GM23248 (cell line): ENCODE results near the gene PEX19. TPM values are rescaled to one million over a fixed set of nuclear protein-coding genes. Genes with fewer than 3 reads are reported as not detected.

ENCODE experiments used
- DNase-seq: peaks from one replicate; pipeline ENCODE4 v3.0.0-alpha.2; 2015
- H2AFZ ChIP-seq: fragments of 200-600 bp; sonication (generic); 2 replicates; pipeline ENCODE4 v1.6.1; 2016; ENCODE audit warnings: antibody characterized with exemption
- H3F3A ChIP-seq: fragments of 200-600 bp; sonication (generic); 2 replicates; pipeline ENCODE4 v1.6.1; 2016; ENCODE audit warnings: mild to moderate bottlenecking, antibody characterized with exemption, mixed run types; ENCODE audit not compliant: insufficient read depth
- H3K27ac ChIP-seq: fragments of 200-600 bp; sonication (generic); 2 replicates; pipeline ENCODE4 v1.5.1; 2016; ENCODE audit warnings: mild to moderate bottlenecking
- H3K27me3 ChIP-seq: fragments of 200-600 bp; sonication (generic); replicated peaks from 2 replicates; pipeline ENCODE4 v1.6.1; 2016; ENCODE audit warnings: mild to moderate bottlenecking; ENCODE audit not compliant: insufficient read depth
- H3K36me3 ChIP-seq: fragments of 200-600 bp; sonication (generic); 2 replicates; pipeline ENCODE4 v1.6.1; 2016; ENCODE audit warnings: low read depth, mild to moderate bottlenecking
- H3K4me1 ChIP-seq: fragments of 200-600 bp; sonication (generic); 2 replicates; pipeline ENCODE4 v1.6.1; 2016; ENCODE audit warnings: mild to moderate bottlenecking; ENCODE audit not compliant: insufficient read depth
- H3K4me2 ChIP-seq: fragments of 200-600 bp; sonication (generic); one replicate; pipeline ENCODE4 v1.6.1; 2016; ENCODE audit warnings: mild to moderate bottlenecking; ENCODE audit not compliant: unreplicated experiment
- H3K4me3 ChIP-seq: fragments of 200-600 bp; sonication (generic); 2 replicates; pipeline ENCODE4 v1.5.1; 2016; ENCODE audit warnings: mild to moderate bottlenecking
- H3K79me2 ChIP-seq: fragments of 200-600 bp; sonication (generic); 2 replicates; pipeline ENCODE4 v1.6.1; 2016; ENCODE audit warnings: mild to moderate bottlenecking; ENCODE audit not compliant: insufficient read depth
- H3K9ac ChIP-seq: fragments of 200-600 bp; sonication (generic); 2 replicates; pipeline ENCODE4 v1.6.1; 2016; ENCODE audit warnings: mild to moderate bottlenecking
- H3K9me2 ChIP-seq: fragments of 200-600 bp; sonication (generic); 2 replicates; pipeline ENCODE4 v1.6.1; 2016; ENCODE audit warnings: mixed run types, mild to moderate bottlenecking, moderate library complexity; ENCODE audit not compliant: insufficient read depth
- H3K9me3 ChIP-seq: fragments of 200-600 bp; sonication (generic); one replicate; pipeline ENCODE4 v1.6.1; 2017; ENCODE audit warnings: low read depth
- H4K20me1 ChIP-seq: fragments of 200-600 bp; sonication (generic); 2 replicates; pipeline ENCODE4 v1.6.0; 2016; ENCODE audit not compliant: insufficient read depth
- EZH2 ChIP-seq: fragments of 200-600 bp; sonication (generic); IDR thresholded peaks from 2 replicates; pipeline ENCODE4 v1.6.1; 2018; ENCODE audit warnings: antibody characterized with exemption, mild to moderate bottlenecking; ENCODE audit not compliant: insufficient read depth, poor library complexity, severe bottlenecking
- EZH2phosphoT487 ChIP-seq: fragments of 200-600 bp; sonication (generic); IDR thresholded peaks from 2 replicates; pipeline ENCODE4 v1.6.1; 2018; ENCODE audit warnings: antibody characterized with exemption, moderate library complexity, mild to moderate bottlenecking, low read depth; ENCODE audit not compliant: insufficient read depth
- WGBS, 2 experiments: methylation state at CpG; one replicate each; pipeline ENCODE4 v1.1.6; 2015 to 2017; ENCODE audit warnings: low lambda C conversion rate in 2 of 2, low coverage in 1 of 2; ENCODE audit errors: missing lambda C conversion rate in 2 of 2; 5-methylcytosine and 5-hydroxymethylcytosine counted together
- in situ Hi-C: fragments of 300-500 bp; cut with MboI; formaldehyde crosslinking; loops from 2 replicates; pipeline ENCODE4 v1.15.0; 2020
- polyA plus RNA-seq: library from polyadenylated mRNA; unstranded; fragments of >200 nt; fragmentation: Nextera tagmentation; extraction: Ambion mirVana; gene quantifications from 2 replicates; pipeline ENCODE4 v1.2.1, GENCODE V29; 2016
- total RNA-seq: library from RNA; depleted of rRNA; stranded (reverse); fragments of >200 nt; shearing (Covaris generic); gene quantifications from 2 replicates; pipeline ENCODE4 v1.2.3, GENCODE V29; 2014

PEX19 gene
- total and polyA plus RNA-seq, 2 experiments from 2014 or later: 38.9 to 52.4 TPM

- DNase-seq: no peak
- no peak overlapping the region for H2AFZ ChIP-seq
- no peaks in the 10 kb centered on the region for H3K27me3 ChIP-seq
- no peaks in the 10 kb centered on the region for H4K20me1 ChIP-seq
- 95 to 98% methylated on average over 2 of the region's 2 CpGs for WGBS, 2 experiments
- TF ChIP-seq EZH2: no peak
- no peak for TF ChIP-seq EZH2phosphoT487
- H3K4me3 ChIP-seq: no peak overlapping the region
- H3K4me1 ChIP-seq: no peaks in the 10 kb centered on the region
- H3K9me2 ChIP-seq: no peaks in the 10 kb centered on the region
- no peaks in the 10 kb centered on the region for H3K9me3 ChIP-seq
- H3K4me2 ChIP-seq: no peak overlapping the region
- no peak overlapping the region for H3K9ac ChIP-seq
- in situ Hi-C loops: no loop called here
- peaks cover 10% of the 10 kb centered on the region for H3K79me2 ChIP-seq
- no peak overlapping the region for H3K27ac ChIP-seq
- H3K36me3 ChIP-seq: peaks cover 40% of the 10 kb centered on the region
- no peaks in the 10 kb centered on the region for H3F3A ChIP-seq
These were observed 7.6 kb downstream of the PEX19 start for GRCh38 chr1:160277330-160277729.

DNA sequence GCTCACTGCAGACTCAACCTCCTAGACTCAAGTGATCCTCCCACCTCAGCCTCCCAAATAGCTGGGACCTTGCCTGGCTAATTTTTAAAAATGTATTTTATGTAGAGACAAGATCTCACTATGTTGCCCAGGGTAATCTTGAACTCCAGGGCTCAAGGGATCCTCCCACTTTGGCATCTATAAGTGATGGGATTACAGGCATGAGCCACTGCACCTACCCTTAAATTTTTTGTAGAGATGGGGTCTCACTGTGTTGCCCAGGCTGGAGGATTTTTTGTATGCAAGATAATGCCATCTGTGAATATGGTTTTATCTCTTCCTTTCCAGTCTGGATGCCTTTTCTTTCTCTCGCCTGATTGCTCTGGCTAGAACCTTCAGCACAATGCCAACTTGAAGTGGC lies 13.9 kb downstream of the PEX19 start:
- Histone ChIP-seq H3F3A (no peaks in the 10 kb centered on the region), H3K27me3 (no peaks in the 10 kb centered on the region), H4K20me1 (no peaks in the 10 kb centered on the region), H3K79me2 (no peaks in the 10 kb centered on the region), H2AFZ (no peak overlapping the region), H3K9ac (no peak overlapping the region), H3K4me3 (no peak overlapping the region), H3K9me3 (no peaks in the 10 kb centered on the region), H3K4me2 (no peak overlapping the region), H3K36me3 (no peaks in the 10 kb centered on the region), H3K27ac (no peak overlapping the region), H3K9me2 (no peaks in the 10 kb centered on the region), H3K4me1 (no peaks in the 10 kb centered on the region)
- DNase-seq: no peak
- in situ Hi-C loops: no loop called here
- 44 to 46% methylated on average over 1 of the region's 1 CpG for WGBS, 2 experiments
- no peak for TF ChIP-seq EZH2
- no peak for TF ChIP-seq EZH2phosphoT487

DNA sequence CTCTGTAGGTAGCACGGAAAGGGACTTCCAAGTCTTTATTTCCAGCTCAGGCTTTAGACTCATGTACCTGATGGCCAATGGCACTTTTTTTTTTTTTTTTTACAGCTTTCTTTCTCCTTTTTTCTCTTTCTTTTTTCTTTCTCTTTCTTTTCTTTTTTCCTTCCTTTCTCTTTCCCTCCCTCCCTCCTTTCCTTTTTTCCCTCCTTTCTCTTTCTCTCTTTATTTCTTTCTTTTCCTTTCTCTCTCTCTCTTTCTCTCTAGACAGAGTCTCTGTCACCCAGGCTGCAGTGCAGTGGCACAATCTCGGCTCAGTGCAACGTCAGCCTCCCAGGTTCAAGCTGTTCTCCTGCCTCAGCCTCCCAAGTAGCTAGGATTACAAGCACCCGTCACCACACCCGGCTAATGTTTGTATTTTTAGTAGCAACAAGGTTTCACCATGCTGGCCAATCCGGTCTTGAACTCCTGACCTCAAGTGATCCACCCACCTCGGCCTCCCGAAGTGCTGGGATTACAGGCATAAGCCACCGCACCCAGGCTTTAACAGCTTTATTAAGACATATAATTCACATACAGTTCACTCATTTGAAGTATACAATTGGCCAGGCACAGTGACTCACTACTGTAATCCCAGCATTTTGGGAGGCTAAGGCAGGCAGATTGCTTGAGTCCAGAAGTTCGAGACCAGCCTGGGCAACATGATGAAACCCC lies 17.5 kb downstream of the PEX19 start:
- H2AFZ ChIP-seq: no peak overlapping the region

DNA sequence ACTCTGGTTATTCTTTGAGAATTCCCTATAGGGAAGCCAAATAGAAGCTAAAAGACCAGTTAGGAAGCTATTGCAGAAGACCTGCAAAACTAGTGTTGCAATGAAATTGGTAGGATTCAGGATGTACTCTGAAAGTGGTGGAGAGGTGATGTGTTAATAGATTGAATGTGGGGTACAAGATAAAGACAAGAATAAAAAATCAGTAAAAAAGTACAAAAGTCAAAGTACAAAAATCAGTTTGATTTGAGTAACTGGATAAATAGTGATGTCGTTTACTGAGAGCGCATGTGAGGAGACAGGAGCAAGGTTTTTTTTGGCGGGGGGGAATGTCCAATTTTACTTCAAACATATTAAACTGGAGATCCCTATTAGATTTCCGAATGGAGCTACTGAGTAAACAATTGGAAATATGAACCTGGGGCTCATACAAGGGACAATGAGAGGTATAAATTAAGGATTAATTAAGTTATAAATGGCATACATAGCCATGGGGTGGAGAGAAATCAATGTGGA lies 20.1 kb downstream of the PEX19 start:
- H3K27me3 ChIP-seq: no peaks in the 10 kb centered on the region
- 84 to 85% methylated on average over 4 of the region's 4 CpGs for WGBS, 2 experiments

More for the DNA sequence above, 17.5 kb downstream of the PEX19 start:
- Histone ChIP-seq H3K9ac (no peak overlapping the region), H4K20me1 (no peaks in the 10 kb centered on the region), H3F3A (no peaks in the 10 kb centered on the region), H3K4me3 (no peak overlapping the region), H3K79me2 (peaks cover 4% of the 10 kb centered on the region; the same call in 1 of the 2 replicates), H3K27me3 (no peaks in the 10 kb centered on the region), H3K27ac (no peak overlapping the region), H3K36me3 (no peaks in the 10 kb centered on the region), H3K4me2 (no peak overlapping the region), H3K9me2 (no peaks in the 10 kb centered on the region), H3K9me3 (no peaks in the 10 kb centered on the region), H3K4me1 (peaks cover 6% of the 10 kb centered on the region)
- DNase-seq: no peak
- no peak for TF ChIP-seq EZH2phosphoT487
- 62% methylated on average over 9 to 10 of the region's 10 CpGs for WGBS, 2 experiments
- in situ Hi-C loops: no loop called here

More for the DNA sequence above, 20.1 kb downstream of the PEX19 start:
- Histone ChIP-seq H3K4me1 (peaks cover 21% of the 10 kb centered on the region), H4K20me1 (peaks cover 2% of the 10 kb centered on the region; the same call in 1 of the 2 replicates), H3K4me2 (no peak overlapping the region), H3K4me3 (no peak overlapping the region), H3K27ac (no peak overlapping the region), H3F3A (peaks cover 16% of the 10 kb centered on the region), H3K9me2 (no peaks in the 10 kb centered on the region), H3K9me3 (no peaks in the 10 kb centered on the region), H3K9ac (no peak overlapping the region), H3K36me3 (no peaks in the 10 kb centered on the region), H3K79me2 (peaks cover 27% of the 10 kb centered on the region), H2AFZ (no peak overlapping the region)
- no peak for DNase-seq
- in situ Hi-C loops: no loop called here
- TF ChIP-seq EZH2phosphoT487: no peak
- no peak for TF ChIP-seq EZH2
